ENCODE results near the gene SNTG2. TPM values are rescaled to one million over a fixed set of nuclear protein-coding genes. Genes with fewer than 3 reads are reported as not detected.

Gene SNTG2
- total and polyA plus RNA-seq, 7 donors: 0.26 to 1.7 (median 0.73) TPM; not detected in 2

DNA sequence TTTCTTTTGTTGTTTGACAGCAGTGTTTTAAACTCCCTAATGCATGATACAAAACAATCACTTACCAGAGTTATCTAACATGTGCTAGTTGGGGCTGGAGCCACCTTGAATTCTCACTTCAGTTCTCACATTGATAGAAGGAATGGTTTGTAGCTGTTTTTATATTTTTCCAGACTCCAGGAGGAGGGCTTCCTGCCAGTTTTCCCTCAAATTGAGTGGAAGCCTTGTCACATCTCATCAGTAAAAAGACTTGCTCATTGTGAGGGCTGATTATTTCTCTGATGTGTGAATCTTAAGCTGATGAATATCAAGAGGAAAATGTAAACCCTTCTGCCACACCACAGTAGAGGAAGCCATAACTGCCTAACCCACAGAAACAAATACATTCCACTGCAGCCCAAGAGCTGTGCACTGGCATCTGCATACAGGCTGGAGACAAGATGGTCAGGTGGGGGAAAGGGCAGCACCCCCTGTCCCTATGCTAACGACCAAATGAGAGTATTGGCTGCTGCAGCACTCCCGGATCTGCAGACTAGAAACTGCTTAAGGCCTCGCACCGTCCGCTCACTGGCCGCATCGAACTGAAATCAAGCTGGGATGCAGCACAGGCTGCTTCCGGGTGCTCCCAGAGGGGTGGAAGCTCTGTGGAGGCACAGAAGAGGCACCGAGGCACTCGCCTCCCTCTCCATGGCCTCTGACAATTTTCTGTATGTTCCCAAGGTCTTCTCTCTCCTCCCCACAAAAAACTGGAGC is 388.9 kb downstream of the SNTG2 start:
- intact Hi-C loops (cut with DNase I): no loop called here
- Histone ChIP-seq H3K9me3 (peaks cover 4% of the 10 kb centered on the region), H3K27me3 (ENCODE audit: insufficient read depth in 3 of 3, low read length in 2 of 3) (no peaks in the 10 kb centered on the region), H3K27ac (no peak overlapping the region), H3K4me1 (no peaks in the 10 kb centered on the region), H3K4me3 (no peak overlapping the region), H3K36me3 (ENCODE audit: insufficient read depth in 1 of 2, low read depth in 1 of 2) (no peaks in the 10 kb centered on the region)
- TF ChIP-seq, protein P1, sequence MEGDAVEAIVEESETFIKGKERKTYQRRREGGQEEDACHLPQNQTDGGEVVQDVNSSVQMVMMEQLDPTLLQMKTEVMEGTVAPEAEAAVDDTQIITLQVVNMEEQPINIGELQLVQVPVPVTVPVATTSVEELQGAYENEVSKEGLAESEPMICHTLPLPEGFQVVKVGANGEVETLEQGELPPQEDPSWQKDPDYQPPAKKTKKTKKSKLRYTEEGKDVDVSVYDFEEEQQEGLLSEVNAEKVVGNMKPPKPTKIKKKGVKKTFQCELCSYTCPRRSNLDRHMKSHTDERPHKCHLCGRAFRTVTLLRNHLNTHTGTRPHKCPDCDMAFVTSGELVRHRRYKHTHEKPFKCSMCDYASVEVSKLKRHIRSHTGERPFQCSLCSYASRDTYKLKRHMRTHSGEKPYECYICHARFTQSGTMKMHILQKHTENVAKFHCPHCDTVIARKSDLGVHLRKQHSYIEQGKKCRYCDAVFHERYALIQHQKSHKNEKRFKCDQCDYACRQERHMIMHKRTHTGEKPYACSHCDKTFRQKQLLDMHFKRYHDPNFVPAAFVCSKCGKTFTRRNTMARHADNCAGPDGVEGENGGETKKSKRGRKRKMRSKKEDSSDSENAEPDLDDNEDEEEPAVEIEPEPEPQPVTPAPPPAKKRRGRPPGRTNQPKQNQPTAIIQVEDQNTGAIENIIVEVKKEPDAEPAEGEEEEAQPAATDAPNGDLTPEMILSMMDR (IDR thresholded peaks at IDR 0.05): no peak
- ATAC-seq: no peak
- 62 to 67% (median 66%) methylated on average over 10 of the region's 10 CpGs for WGBS, 3 donors
- no peak for DNase-seq

GRCh38 chr2:1340141-1340512 is 389.5 kb downstream of the SNTG2 start:
- DNase-seq (no peak), ATAC-seq (no peak)
- 29 to 52% (median 35%) methylated on average over 5 of the region's 5 CpGs for WGBS, 3 donors
- no peaks in the 10 kb centered on the region for H3K36me3 ChIP-seq (ENCODE audit: insufficient read depth in 1 of 2, low read depth in 1 of 2)
- no peaks in the 10 kb centered on the region for H3K27me3 ChIP-seq (ENCODE audit: insufficient read depth in 3 of 3, low read length in 2 of 3)
- intact Hi-C loops (cut with DNase I): no loop called here
- no peak overlapping the region for H3K4me3 ChIP-seq
- TF ChIP-seq, protein P1 (IDR thresholded peaks at IDR 0.05): no peak
- H3K27ac ChIP-seq: no peak overlapping the region
- no peaks in the 10 kb centered on the region for H3K4me1 ChIP-seq
- H3K9me3 ChIP-seq: peaks cover 4% of the 10 kb centered on the region

GRCh38 chr2:1341404-1342120 is 390.9 kb downstream of the SNTG2 start:
- H3K4me3 ChIP-seq: no peak overlapping the region
- H3K36me3 ChIP-seq (ENCODE audit: insufficient read depth in 1 of 2, low read depth in 1 of 2): no peaks in the 10 kb centered on the region
- DNase-seq: no peak
- ATAC-seq: no peak
- TF ChIP-seq, protein P1 (IDR thresholded peaks at IDR 0.05): no peak
- no peaks in the 10 kb centered on the region for H3K27me3 ChIP-seq (ENCODE audit: insufficient read depth in 3 of 3, low read length in 2 of 3)
- intact Hi-C loops (cut with DNase I): no loop called here
- peaks cover 2% of the 10 kb centered on the region for H3K9me3 ChIP-seq
- 34 to 40% (median 38%) methylated on average over 4 of the region's 4 CpGs for WGBS, 3 donors
- no peak overlapping the region for H3K27ac ChIP-seq
- no peaks in the 10 kb centered on the region for H3K4me1 ChIP-seq

- TF ChIP-seq, protein P1 (IDR thresholded peaks at IDR 0.05): no peak
- H3K27ac ChIP-seq: no peak overlapping the region
- intact Hi-C loops (cut with DNase I): no loop called here
- H3K9me3 ChIP-seq: peaks cover 14% of the 10 kb centered on the region
- H3K4me3 ChIP-seq: no peak overlapping the region
- no peaks in the 10 kb centered on the region for H3K27me3 ChIP-seq (ENCODE audit: insufficient read depth in 3 of 3, low read length in 2 of 3)
- H3K36me3 ChIP-seq (ENCODE audit: insufficient read depth in 1 of 2, low read depth in 1 of 2): no peaks in the 10 kb centered on the region
- 97 to 100% (median 97%) methylated on average over 1 of the region's 1 CpG for WGBS, 3 donors
- H3K4me1 ChIP-seq: no peaks in the 10 kb centered on the region
- DNase-seq: no peak
- ATAC-seq: no peak
These were observed 398.1 kb downstream of the SNTG2 start for GRCh38 chr2:1348789-1349188.
